CD4-positive, alpha-beta T cell treated with Interleukin-2 at 100 ng/mL for 4 hours (primary cell): ENCODE results near the gene CGAS.

Experiments
- DNase-seq: peaks from one replicate; pipeline ENCODE4 v3.0.0-alpha.2; 2020; ENCODE audit warnings: low spot score

CGAS gene

GRCh38 chr6:73452107-73452461, at the start of gene CGAS:
Gene CGAS (minus strand): TSS chr6:73452297. CDS start chr6:73452181, 116 bp downstream.
- peak; percentile 83 for DNase-seq

DNA sequence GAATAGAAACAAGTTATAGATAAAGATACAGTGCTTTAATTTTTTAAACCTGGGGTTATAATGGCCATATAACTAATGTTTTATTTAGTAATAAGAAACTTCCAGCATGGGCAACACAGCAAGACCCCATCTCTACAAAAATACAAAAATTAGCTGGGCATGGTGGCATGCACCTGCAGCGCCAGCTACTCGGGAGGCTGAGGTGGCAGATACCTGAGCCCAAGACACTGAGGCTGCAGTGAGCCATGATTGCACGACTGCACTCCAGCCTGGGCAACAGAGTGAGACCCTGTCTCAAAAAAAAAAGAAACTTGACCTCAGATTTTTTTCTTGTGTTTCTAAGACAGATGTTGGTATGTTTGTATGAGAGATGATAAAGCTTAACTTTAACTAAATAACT, 45.8 kb upstream of the CGAS start:
- no peak for DNase-seq

- DNase-seq = no peak
Observed at GRCh38 chr6:73491377-73491776, 39.3 kb upstream of the CGAS start.

GRCh38 chr6:73487473-73487872, 35.4 kb upstream of the CGAS start:
- no peak for DNase-seq

GRCh38 chr6:73484438-73484837, 32.3 kb upstream of the CGAS start:
- no peak for DNase-seq

- DNase-seq = no peak
Observed at GRCh38 chr6:73481969-73482368, 29.9 kb upstream of the CGAS start.

GRCh38 chr6:73477407-73477806, 25.3 kb upstream of the CGAS start:
- DNase-seq = no peak

DNA sequence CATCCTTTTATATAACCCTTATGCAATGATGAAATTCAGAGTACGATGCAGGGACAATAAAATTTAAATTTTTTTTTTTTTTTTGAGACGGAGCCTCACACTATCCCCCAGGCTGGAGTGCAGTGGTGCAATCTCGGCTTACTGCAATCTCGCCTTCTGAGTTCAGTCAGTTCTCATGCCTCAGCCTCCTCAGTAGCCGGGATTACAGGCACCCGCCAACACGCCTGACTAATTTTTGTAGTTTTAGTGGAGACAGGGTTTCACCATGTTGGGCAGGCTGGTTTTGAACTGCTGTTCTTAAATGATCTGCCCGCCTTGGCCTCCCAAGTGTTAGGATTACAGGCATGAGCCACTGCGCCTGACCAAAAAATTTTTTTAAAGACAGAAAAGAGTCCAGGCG, 24.6 kb upstream of the CGAS start:
- DNase-seq = no peak

- DNase-seq = no peak
Observed at GRCh38 chr6:73471686-73472290, 19.7 kb upstream of the CGAS start.

DNA sequence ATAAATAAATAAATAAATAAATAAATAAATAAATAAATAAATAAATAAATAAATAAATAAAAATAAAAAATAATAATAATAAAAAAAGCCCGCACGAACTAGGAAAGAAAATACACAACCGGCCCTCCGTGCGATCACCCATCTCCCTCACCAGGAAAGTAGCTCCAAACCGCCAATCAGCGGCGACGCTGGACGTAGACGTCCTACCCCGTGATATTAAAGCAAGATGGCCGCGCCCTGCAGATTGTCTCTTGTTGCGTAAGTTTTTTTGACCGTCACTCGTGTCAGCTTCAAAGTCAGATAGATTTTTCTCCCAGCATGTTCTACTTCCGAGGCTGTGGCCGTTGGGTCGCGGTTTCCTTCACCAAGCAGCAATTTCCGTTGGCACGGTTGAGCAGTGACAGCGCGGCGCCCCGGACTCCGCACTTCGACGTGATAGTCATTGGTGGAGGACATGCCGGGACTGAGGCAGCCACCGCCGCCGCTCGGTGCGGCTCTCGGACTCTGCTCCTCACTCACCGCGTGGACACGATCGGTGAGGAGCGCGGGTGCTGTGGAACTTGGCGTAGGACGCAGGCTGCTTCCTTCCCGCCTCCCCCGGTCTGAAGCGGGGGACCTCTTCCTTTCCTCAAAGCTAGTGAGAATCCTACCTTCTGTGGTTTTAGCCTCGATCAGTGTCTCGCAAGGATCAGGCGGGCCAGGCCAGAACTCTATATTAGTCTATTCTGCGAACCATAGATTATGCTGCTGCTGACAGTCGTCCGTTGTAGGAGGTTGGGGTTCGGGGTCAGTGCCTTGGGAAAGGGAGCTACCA, 9.6 kb upstream of the CGAS start, which contains the start of gene MTO1:
Gene MTO1, plus strand, starts transcription at position 201 of the 814 bp plus-strand sequence. Its CDS starts 118 bp downstream, at position 319.
- peak; percentile 88 for DNase-seq

DNA sequence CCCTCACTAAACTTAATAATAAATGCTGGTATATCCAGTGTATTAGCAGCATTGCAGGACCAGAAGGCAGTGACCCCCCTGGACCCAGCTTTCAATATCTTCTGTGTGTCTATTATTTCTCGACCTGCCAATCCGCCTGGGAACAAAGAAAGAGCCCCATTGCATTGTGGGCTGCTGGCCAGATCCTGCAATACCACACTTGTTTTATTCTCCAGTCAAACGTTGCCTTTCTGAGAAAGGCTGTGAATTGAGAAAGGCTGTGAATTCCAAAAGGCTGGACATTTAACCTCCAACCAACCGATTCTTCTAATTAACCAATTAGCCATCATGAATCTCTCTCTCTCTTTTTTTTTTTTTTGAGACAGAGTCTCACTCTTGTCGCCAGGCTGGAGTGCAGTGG, 8.0 kb upstream of the CGAS start:
- no peak for DNase-seq

- DNase-seq = peak; percentile 22
Observed at GRCh38 chr6:73459474-73459873, 7.4 kb upstream of the CGAS start.

GRCh38 chr6:73455865-73456629, 4.0 kb upstream of the CGAS start:
- no peak for DNase-seq

DNA sequence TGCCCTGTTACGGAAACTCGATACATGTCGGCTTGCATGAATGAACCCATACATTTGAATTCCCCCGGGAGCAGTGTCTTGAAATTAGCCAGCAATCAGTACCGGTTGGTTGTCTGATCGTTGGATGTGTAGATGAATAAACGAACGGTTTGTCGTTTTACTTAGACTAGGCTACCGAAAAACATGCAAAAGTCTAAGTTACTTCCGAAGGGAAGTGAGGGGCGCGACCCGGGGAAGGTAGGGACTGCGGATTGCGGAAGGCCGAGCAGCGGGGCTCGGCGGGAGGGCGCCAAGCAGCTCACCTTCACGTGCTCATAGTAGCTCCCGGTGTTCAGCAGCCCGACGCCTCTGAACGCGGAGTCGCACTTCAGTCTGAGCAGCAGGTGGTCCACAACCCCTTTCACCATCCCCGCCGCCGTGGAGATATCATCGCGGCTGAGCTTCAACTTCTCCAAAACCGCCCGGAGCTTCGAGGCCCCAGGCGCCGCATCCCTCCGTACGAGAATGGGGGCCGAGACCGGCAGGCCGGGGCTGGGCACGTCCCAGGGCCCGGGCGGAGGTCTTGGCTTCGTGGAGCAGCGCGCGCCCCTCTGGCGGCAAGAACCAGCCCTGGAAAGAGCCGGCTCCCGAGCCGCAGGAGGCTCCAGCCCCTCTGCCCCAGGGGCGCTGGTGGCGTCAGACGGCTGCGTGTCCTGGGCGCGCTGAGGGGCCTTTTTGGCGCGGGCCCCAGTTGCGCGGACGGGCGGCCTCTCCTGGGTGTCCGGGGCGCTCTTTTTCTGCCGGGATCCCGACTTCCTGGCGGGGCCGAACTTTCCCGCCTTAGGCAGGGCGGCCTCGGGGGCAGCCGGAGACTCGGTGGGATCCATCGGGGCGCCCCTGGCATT, 632 bp downstream of the CGAS start:
- DNase-seq = peak; percentile 34

DNA sequence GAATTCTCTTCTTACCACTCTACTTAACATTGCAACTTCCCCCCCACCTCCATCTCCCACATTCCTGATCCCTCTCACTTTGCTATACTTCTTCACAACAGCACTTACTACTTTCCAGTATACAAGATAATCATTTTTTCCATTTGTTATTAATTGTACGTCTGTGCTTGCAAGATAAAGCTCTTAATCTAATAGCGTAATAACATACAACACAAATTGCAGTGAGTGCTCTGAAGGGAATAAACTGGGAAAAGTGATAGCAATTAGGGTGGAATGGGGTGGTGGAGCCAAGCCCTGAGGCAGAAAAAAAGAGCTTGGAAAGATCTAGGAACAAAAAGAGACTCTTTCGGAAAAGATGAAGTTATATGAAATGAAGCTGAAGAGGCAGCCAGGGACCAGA, 8.5 kb downstream of the CGAS start:
- no peak for DNase-seq

- DNase-seq = no peak
Observed at GRCh38 chr6:73435236-73435635, 16.9 kb downstream of the CGAS start.

- no peak for DNase-seq
Observed at GRCh38 chr6:73421534-73421933, 30.6 kb downstream of the CGAS start.

DNA sequence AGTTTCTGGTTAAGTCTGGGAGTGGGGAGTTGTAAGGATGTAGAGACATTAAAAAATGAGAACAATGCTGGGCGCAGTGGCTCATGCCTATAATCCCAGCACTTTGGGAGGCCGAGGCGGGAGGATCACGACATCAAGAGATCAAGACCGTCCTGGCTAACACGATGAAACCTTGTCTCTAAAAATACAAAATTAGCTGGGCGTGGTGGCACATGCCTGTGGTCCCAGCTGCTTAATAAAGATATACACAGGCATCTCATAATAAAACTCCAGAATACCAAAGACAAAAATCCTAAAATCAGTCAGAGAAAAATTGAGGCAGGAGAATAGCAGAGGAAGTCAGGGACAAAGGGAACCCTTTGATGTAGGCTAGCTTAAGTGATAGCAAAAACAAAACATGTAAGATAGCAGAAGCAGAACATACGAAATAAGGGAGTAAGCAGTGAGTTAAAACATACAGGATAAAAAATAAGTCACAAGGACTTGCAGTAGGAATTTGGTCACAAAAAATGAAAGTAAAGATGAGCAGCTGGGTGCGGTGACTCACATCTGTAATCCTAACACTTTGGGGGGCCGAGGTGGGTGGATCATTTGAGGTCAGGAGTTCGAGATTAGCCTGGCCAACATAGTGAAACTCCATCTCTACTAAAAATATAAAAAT, 33.9 kb downstream of the CGAS start:
- no peak for DNase-seq

- DNase-seq = no peak
Observed at GRCh38 chr6:73413102-73413501, 39.0 kb downstream of the CGAS start.

GRCh38 chr6:73409395-73409794, 42.7 kb downstream of the CGAS start:
- no peak for DNase-seq

GRCh38 chr6:73400656-73401055, 51.4 kb downstream of the CGAS start:
- DNase-seq = no peak
